ENCODE results near the gene RUBCN.

- TF ChIP-seq EZH2 (IDR thresholded peaks at IDR 0.05), result no peak
- TF ChIP-seq POLR2AphosphoS5 (IDR thresholded peaks at IDR 0.05; ENCODE audit: borderline replicate concordance, low read depth, low read length), result no peak
- TF ChIP-seq FOXP2 (optimal IDR thresholded peaks at IDR 0.05; ENCODE audit: control extremely low read depth, extremely low read length, insufficient read depth), result no peak
Measured at GRCh38 chr3:197709135-197709534, 27.6 kb downstream of the RUBCN start.
